Astrocyte (in vitro differentiated cells and primary cell): ENCODE measurements around the gene PTPN12. TPM values are rescaled to one million over a fixed set of nuclear protein-coding genes. Genes with fewer than 3 reads are reported as not detected.
A peak's percentile ranks its signal among the peaks of the same experiment; 100 is the strongest.

Experiments used
- DNase-seq: peaks from one replicate; pipeline ENCODE4 v3.0.0-alpha.2; 2010; ENCODE audit warnings: low read depth
- FAIRE-seq: peaks from 2 replicates; lab custom pipeline; 2011; peaks lifted over from hg19 to GRCh38; lab: Jason Lieb, UNC
- H2AFZ ChIP-seq: 2 replicates; pipeline ENCODE4 v1.6.0; 2012; ENCODE audit warnings: low read depth, low read length, inconsistent platforms
- H3K27ac ChIP-seq: 2 replicates; pipeline ENCODE4 v1.5.1; 2011; ENCODE audit warnings: low read depth, low read length, inconsistent platforms
- H3K27me3 ChIP-seq: 2 replicates; pipeline ENCODE4 v1.6.0; 2011; ENCODE audit warnings: low read length, inconsistent platforms; ENCODE audit not compliant: insufficient read depth
- H3K36me3 ChIP-seq: 2 replicates; pipeline ENCODE4 v1.5.1; 2011; ENCODE audit warnings: low read length, inconsistent platforms; ENCODE audit not compliant: insufficient read depth
- H3K4me1 ChIP-seq: 2 replicates; pipeline ENCODE4 v1.5.1; 2011; ENCODE audit warnings: low read length, inconsistent platforms; ENCODE audit not compliant: insufficient read depth
- H3K4me2 ChIP-seq: 2 replicates; pipeline ENCODE4 v1.6.0; 2012; ENCODE audit warnings: low read length, inconsistent platforms
- H3K4me3 ChIP-seq: 2 replicates; pipeline ENCODE4 v1.5.1; 2011; ENCODE audit warnings: low read depth, mild to moderate bottlenecking, low read length, inconsistent platforms; ENCODE audit not compliant: insufficient read depth
- H3K79me2 ChIP-seq: 2 replicates; pipeline ENCODE4 v1.6.0; 2012; ENCODE audit warnings: mild to moderate bottlenecking, low read length, inconsistent platforms; ENCODE audit not compliant: insufficient read depth
- H3K9ac ChIP-seq: 2 replicates; pipeline ENCODE4 v1.6.0; 2012; ENCODE audit warnings: mild to moderate bottlenecking, low read length, inconsistent platforms
- H3K9me3 ChIP-seq: 2 replicates; pipeline ENCODE4 v1.5.1; 2012; ENCODE audit warnings: low read depth, mild to moderate bottlenecking, low read length, inconsistent platforms; ENCODE audit not compliant: insufficient read depth
- H4K20me1 ChIP-seq: 2 replicates; pipeline ENCODE4 v1.6.0; 2012; ENCODE audit warnings: low read length, inconsistent platforms; ENCODE audit not compliant: insufficient read depth
- H3K27ac Mint-ChIP-seq: one replicate; pipeline ENCODE4 v1.8.0; 2021; ENCODE audit warnings: mild to moderate bottlenecking, mixed read lengths; ENCODE audit not compliant: unreplicated experiment
- H3K27me3 Mint-ChIP-seq: one replicate; pipeline ENCODE4 v1.8.0; 2021; ENCODE audit warnings: low read depth, mixed read lengths; ENCODE audit not compliant: unreplicated experiment
- H3K36me3 Mint-ChIP-seq: one replicate; pipeline ENCODE4 v1.8.0; 2021; ENCODE audit warnings: low read depth, mixed read lengths; ENCODE audit not compliant: unreplicated experiment
- H3K4me1 Mint-ChIP-seq: one replicate; pipeline ENCODE4 v1.8.0; 2021; ENCODE audit warnings: low read depth, mixed read lengths; ENCODE audit not compliant: unreplicated experiment
- H3K4me3 Mint-ChIP-seq: one replicate; pipeline ENCODE4 v1.8.0; 2021; ENCODE audit warnings: mild to moderate bottlenecking, moderate library complexity, mixed read lengths; ENCODE audit not compliant: unreplicated experiment
- H3K9me3 Mint-ChIP-seq: one replicate; pipeline ENCODE4 v1.8.0; 2021; ENCODE audit warnings: mild to moderate bottlenecking, mixed read lengths; ENCODE audit not compliant: unreplicated experiment
- EZH2 ChIP-seq: IDR thresholded peaks from 2 replicates; pipeline ENCODE4 v1.6.1; 2012; ENCODE audit warnings: mild to moderate bottlenecking, low read length, inconsistent platforms; ENCODE audit not compliant: insufficient read depth
- total RNA-seq: library from RNA; stranded (reverse); gene quantifications from 2 replicates; pipeline ENCODE4 v1.2.1, GENCODE V29; 2021
- TF ChIP-seq, protein P1 (sequence below): IDR thresholded peaks from 2 replicates; pipeline ENCODE4 v1.5.1; 2011; ENCODE audit warnings: low read depth, mild to moderate bottlenecking, inconsistent platforms, low read length, moderate library complexity; ENCODE audit not compliant: insufficient read depth

The PTPN12 gene
- total RNA-seq, 1 donor from 2014 or later = 111 TPM

DNA sequence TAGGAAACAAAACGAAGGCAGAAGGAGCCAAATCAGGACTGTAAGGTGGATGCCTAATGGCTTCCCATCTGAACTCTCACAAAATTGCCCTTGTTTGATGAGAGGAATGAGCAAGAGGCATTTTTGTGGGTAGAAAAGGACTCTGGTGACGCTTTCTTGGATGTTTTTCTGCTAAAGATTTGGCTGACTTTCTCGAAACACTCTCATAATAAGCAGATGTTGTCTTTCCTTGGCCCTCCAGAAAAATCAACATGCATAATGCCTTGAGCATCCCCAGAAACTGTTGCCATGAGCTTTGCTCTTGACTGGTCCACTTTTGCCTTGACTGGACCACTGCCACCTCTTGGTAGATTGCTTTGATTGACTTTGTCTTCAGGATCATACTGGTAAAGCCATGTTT lies 13.5 kb downstream of the PTPN12 start:
- peaks cover 96% of the 10 kb centered on the region for H4K20me1 ChIP-seq
- DNase-seq = peak; percentile 91

DNA sequence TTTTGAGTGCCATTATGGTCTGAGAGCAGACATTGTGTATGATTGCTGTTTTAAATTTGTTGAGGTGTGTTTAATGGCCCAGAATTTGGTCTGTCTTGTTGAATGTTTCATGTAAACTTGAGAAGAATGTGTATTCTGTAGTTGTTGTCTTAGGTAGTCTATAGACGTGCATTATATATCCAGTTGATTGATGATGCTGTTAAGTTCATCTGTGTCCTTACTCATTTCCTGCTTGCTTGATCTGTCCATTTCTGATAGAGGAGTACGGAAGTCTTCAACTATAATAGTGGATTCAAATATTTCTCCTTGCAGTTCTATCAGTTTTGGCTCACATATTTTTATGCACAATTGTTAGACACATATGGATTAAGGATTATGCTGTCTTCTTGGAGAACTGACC lies 16.0 kb downstream of the PTPN12 start:
- Histone ChIP-seq H3K9ac (no peak overlapping the region), H2AFZ (no peak overlapping the region), H3K27me3 (no peaks in the 10 kb centered on the region), H4K20me1 (peaks cover 92% of the 10 kb centered on the region), H3K4me1 (peaks cover 10% of the 10 kb centered on the region), H3K4me3 (no peak overlapping the region), H3K36me3 (no peaks in the 10 kb centered on the region), H3K4me2 (peak overlapping the region; percentile 27), H3K27ac (no peak overlapping the region), H3K79me2 (peaks cover 100% of the 10 kb centered on the region), H3K9me3 (no peaks in the 10 kb centered on the region)
- Mint-ChIP-seq H3K9me3 (no peaks in the 10 kb centered on the region), H3K27me3 (no peaks in the 10 kb centered on the region), H3K27ac (no peak overlapping the region), H3K4me3 (no peak overlapping the region), H3K4me1 (peaks cover 28% of the 10 kb centered on the region), H3K36me3 (peaks cover 17% of the 10 kb centered on the region)
- DNase-seq (peak; percentile 27), FAIRE-seq (no peak)
- TF ChIP-seq, protein P1, sequence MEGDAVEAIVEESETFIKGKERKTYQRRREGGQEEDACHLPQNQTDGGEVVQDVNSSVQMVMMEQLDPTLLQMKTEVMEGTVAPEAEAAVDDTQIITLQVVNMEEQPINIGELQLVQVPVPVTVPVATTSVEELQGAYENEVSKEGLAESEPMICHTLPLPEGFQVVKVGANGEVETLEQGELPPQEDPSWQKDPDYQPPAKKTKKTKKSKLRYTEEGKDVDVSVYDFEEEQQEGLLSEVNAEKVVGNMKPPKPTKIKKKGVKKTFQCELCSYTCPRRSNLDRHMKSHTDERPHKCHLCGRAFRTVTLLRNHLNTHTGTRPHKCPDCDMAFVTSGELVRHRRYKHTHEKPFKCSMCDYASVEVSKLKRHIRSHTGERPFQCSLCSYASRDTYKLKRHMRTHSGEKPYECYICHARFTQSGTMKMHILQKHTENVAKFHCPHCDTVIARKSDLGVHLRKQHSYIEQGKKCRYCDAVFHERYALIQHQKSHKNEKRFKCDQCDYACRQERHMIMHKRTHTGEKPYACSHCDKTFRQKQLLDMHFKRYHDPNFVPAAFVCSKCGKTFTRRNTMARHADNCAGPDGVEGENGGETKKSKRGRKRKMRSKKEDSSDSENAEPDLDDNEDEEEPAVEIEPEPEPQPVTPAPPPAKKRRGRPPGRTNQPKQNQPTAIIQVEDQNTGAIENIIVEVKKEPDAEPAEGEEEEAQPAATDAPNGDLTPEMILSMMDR = no peak
- no peak for TF ChIP-seq EZH2

More for the DNA sequence above, 13.5 kb downstream of the PTPN12 start:
- H3K4me3 ChIP-seq = no peak overlapping the region
- Mint-ChIP-seq H3K36me3 (peaks cover 14% of the 10 kb centered on the region), H3K9me3 (no peaks in the 10 kb centered on the region), H3K4me1 (peaks cover 30% of the 10 kb centered on the region), H3K27me3 (no peaks in the 10 kb centered on the region), H3K27ac (no peak overlapping the region), H3K4me3 (no peak overlapping the region)
- H3K79me2 ChIP-seq = peaks cover 100% of the 10 kb centered on the region
- peak; percentile 50 for FAIRE-seq
- H3K4me1 ChIP-seq = peaks cover 10% of the 10 kb centered on the region
- H2AFZ ChIP-seq = no peak overlapping the region
- no peaks in the 10 kb centered on the region for H3K9me3 ChIP-seq
- H3K36me3 ChIP-seq = no peaks in the 10 kb centered on the region
- no peaks in the 10 kb centered on the region for H3K27me3 ChIP-seq
- H3K4me2 ChIP-seq = no peak overlapping the region
- TF ChIP-seq, protein P1 = no peak
- TF ChIP-seq EZH2 = no peak
- H3K27ac ChIP-seq = no peak overlapping the region
- no peak overlapping the region for H3K9ac ChIP-seq

DNA sequence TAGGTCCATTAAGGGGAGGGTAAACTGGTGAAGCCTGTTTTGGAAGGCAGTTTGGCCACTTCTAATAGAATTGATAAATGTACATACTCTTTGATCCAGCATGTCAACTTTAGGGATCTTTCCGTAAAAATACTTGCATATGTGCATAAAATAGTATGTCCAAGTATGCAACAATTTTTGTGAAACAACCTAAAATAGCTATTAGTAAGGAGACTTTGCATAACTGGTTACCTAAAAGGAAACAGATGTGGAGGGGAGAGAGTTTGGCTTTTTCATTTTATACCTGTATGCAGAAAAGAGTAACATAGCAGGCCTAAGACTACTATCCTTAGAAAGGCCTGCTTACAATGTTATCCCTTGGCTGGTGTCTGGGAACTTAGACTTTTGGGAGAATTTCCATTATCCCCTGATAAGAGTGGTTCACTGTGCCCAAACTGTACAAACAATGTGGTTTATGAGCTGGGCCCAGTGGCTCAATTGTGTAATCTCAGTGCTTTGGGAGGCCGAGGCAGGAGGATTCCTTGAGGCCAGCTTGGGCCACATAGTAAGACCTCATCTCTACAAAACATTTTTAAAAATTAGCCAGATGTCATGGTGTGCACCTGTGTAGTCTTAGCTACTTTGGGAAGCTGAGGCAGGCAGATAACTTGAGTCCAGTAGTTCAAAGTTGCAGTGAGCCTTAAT lies 21.3 kb downstream of the PTPN12 start:
- peak overlapping the region; percentile 57 for H3K4me3 Mint-ChIP-seq
- no peak for TF ChIP-seq EZH2
- TF ChIP-seq, protein P1 = no peak
- no peak overlapping the region for H3K27ac ChIP-seq
- peaks cover 12% of the 10 kb centered on the region for H3K36me3 Mint-ChIP-seq
- H3K9me3 Mint-ChIP-seq = no peaks in the 10 kb centered on the region
- no peaks in the 10 kb centered on the region for H3K9me3 ChIP-seq
- H3K9ac ChIP-seq = no peak overlapping the region
- no peaks in the 10 kb centered on the region for H3K27me3 Mint-ChIP-seq
- H3K4me1 Mint-ChIP-seq = peaks cover 19% of the 10 kb centered on the region
- FAIRE-seq (no peak), DNase-seq (no peak)
- H3K27ac Mint-ChIP-seq = peak overlapping the region; percentile 27
- H3K4me3 ChIP-seq = no peak overlapping the region
- H3K27me3 ChIP-seq = no peaks in the 10 kb centered on the region
- no peak overlapping the region for H2AFZ ChIP-seq
- H3K79me2 ChIP-seq = peaks cover 98% of the 10 kb centered on the region
- H4K20me1 ChIP-seq = peaks cover 87% of the 10 kb centered on the region
- no peak overlapping the region for H3K4me2 ChIP-seq
- no peaks in the 10 kb centered on the region for H3K36me3 ChIP-seq
- no peaks in the 10 kb centered on the region for H3K4me1 ChIP-seq
